Neural crest cell (in vitro differentiated cells): Measurements from ENCODE around the gene SESN1. TPM values are rescaled to one million over a fixed set of nuclear protein-coding genes. Genes with fewer than 3 reads are reported as not detected.

ENCODE experiments used
- DNase-seq: peaks from one replicate; pipeline ENCODE4 v3.0.0; 2021; ENCODE audit warnings: low read depth, mixed read lengths, low spot score
- H3K27ac Mint-ChIP-seq: one replicate; pipeline ENCODE4 v1.8.0; 2021; ENCODE audit warnings: mild to moderate bottlenecking, mixed read lengths; ENCODE audit not compliant: unreplicated experiment
- H3K27me3 Mint-ChIP-seq: 2 replicates; pipeline ENCODE4 v1.8.0; 2021; ENCODE audit warnings: low read depth, mild to moderate bottlenecking, mixed read lengths
- H3K36me3 Mint-ChIP-seq: 2 replicates; pipeline ENCODE4 v1.8.0; 2021; ENCODE audit warnings: low read depth, mild to moderate bottlenecking, mixed read lengths
- H3K4me1 Mint-ChIP-seq: 2 replicates; pipeline ENCODE4 v1.8.0; 2021; ENCODE audit warnings: mixed read lengths
- H3K4me3 Mint-ChIP-seq: one replicate; pipeline ENCODE4 v1.8.0; 2021; ENCODE audit warnings: mild to moderate bottlenecking, mixed read lengths
- H3K9me3 Mint-ChIP-seq: 2 replicates; pipeline ENCODE4 v1.8.0; 2021; ENCODE audit warnings: mixed read lengths
- CTCF ChIP-seq: fragments of 200-600 bp; sonication (generic); conservative IDR thresholded peaks from 2 replicates; pipeline ENCODE4 v1.5.0; 2021; ENCODE audit warnings: antibody characterized with exemption, mild to moderate bottlenecking
- total RNA-seq: library from RNA; stranded (reverse); gene quantifications from 2 replicates; pipeline ENCODE4 v1.2.1, GENCODE V29; 2021

The SESN1 gene
- total RNA-seq, 1 donor from 2014 or later: 11.5 TPM

GRCh38 chr6:108952776-108953486 is 141.7 kb downstream of the SESN1 start:
- H3K36me3 Mint-ChIP-seq: no peaks in the 10 kb centered on the region
- peak overlapping the region; percentile 79 for H3K27ac Mint-ChIP-seq
- no peaks in the 10 kb centered on the region for H3K27me3 Mint-ChIP-seq
- no peaks in the 10 kb centered on the region for H3K4me1 Mint-ChIP-seq
- H3K9me3 Mint-ChIP-seq: no peaks in the 10 kb centered on the region
- no peak overlapping the region for H3K4me3 Mint-ChIP-seq
- no peak for TF ChIP-seq CTCF
- DNase-seq: no peak

DNA sequence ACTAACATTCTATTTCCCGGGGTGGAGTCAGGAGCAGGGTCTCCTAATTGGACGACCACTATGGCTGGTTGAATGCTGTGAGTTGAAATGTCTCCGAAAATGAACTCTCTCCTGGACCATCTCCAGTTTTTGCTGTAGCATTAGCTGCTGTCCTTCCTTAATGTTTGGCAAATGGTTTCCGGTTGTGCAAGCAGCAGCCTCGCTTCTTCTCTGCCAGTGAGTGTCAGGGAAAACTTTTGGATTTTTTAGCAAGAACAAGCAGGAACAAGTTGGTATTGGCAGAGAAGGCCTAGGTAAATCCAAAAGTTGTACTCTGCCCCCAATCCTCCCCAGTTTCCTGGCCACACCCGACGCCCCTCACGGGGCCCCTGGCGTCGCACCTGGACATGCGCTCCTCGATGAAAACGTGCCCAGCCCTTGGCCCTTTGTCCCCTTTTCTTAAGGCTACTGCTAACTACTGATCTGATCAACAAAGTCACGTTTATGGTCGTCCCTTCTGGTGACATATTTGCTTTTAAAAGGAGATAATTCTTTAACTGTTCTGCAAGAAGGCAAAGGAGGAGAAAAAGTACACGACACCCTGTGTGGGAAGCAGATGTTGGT is 143.2 kb downstream of the SESN1 start:
- Mint-ChIP-seq H3K9me3 (no peaks in the 10 kb centered on the region), H3K4me3 (no peak overlapping the region), H3K27ac (no peak overlapping the region), H3K36me3 (no peaks in the 10 kb centered on the region), H3K27me3 (no peaks in the 10 kb centered on the region), H3K4me1 (peaks cover 4% of the 10 kb centered on the region)
- TF ChIP-seq CTCF: no peak
- DNase-seq: no peak

GRCh38 chr6:108948181-108948661 is 146.4 kb downstream of the SESN1 start:
- no peaks in the 10 kb centered on the region for H3K36me3 Mint-ChIP-seq

DNA sequence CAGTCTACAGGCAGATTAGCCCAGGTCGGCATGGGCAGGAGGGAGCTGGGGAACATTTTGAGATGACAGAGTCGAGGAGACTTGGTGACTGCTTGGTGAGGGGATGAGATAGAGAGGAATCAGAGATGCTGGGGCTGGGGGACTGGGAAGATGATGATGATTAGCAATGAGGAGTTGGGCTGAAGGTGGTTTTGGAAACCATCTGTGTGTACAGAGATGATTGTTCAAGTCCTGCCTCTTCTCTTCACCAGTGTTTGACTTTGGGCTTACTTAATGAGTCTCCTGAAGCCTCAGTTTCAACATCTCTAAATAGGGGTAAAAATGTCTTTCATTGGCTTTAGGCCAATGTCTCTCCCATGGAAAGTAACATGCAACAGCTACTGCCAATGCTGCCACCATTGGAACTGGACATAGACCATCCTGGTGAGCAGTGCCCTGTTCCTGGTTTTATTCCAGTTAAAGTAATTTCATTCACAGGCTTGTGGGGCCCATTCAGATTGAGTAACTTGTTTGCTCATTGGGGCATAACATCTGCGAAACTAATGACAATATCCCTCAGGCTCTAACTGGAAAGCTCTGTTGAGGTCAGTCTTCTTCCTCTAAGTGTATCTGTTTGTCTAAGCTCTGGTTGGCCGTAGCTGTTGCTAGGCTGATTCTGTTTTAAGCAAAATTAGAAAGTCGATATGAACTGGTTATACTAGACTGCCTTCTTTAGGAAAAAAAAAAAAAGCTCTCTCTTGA is 147.4 kb downstream of the SESN1 start:
- H3K27ac Mint-ChIP-seq: no peak overlapping the region
- H3K4me3 Mint-ChIP-seq: no peak overlapping the region
- H3K4me1 Mint-ChIP-seq: peaks cover 4% of the 10 kb centered on the region
- H3K36me3 Mint-ChIP-seq: no peaks in the 10 kb centered on the region
- H3K9me3 Mint-ChIP-seq: no peaks in the 10 kb centered on the region
- H3K27me3 Mint-ChIP-seq: peaks cover 3% of the 10 kb centered on the region
- no peak for TF ChIP-seq CTCF
- DNase-seq: no peak

More at GRCh38 chr6:108948181-108948661, 146.4 kb downstream of the SESN1 start:
- Mint-ChIP-seq H3K27me3 (peaks cover 3% of the 10 kb centered on the region), H3K9me3 (no peaks in the 10 kb centered on the region), H3K4me1 (peaks cover 4% of the 10 kb centered on the region), H3K4me3 (no peak overlapping the region), H3K27ac (no peak overlapping the region)
- DNase-seq: no peak
- no peak for TF ChIP-seq CTCF

GRCh38 chr6:108946695-108947094 is 148.0 kb downstream of the SESN1 start:
- Mint-ChIP-seq H3K27ac (no peak overlapping the region), H3K4me1 (peaks cover 4% of the 10 kb centered on the region)
- no peak for TF ChIP-seq CTCF

More at GRCh38 chr6:108946695-108947094, 148.0 kb downstream of the SESN1 start:
- Mint-ChIP-seq H3K4me3 (no peak overlapping the region), H3K36me3 (no peaks in the 10 kb centered on the region), H3K27me3 (peaks cover 3% of the 10 kb centered on the region), H3K9me3 (no peaks in the 10 kb centered on the region)
- no peak for DNase-seq
